ENCODE measurements around the gene UCN.

The UCN gene

DNA sequence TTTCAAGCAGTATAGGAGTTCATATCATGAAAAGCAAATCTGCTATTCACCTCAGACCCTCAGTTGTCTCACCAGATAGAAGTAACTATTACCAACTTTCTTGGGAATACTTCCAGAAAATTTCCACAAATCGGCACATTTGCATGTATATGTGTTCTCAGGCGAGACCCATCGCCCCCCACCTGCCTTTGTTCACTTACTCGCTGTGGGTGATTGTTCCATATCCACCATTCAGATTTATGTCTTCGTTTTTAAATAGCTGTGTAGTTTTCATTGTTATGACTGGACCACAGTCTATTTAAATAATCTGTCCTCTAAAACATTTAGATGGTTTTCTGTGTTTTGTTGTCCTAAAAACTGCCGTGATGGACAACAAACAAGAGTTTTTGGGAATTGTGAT, 22.8 kb downstream of the UCN start:
- DNase-seq (ENCODE audit: low read depth), result no peak
- no peak overlapping the region for H3K4me3 ChIP-seq (ENCODE audit: low read depth, low read length)
- TF ChIP-seq, protein P1, sequence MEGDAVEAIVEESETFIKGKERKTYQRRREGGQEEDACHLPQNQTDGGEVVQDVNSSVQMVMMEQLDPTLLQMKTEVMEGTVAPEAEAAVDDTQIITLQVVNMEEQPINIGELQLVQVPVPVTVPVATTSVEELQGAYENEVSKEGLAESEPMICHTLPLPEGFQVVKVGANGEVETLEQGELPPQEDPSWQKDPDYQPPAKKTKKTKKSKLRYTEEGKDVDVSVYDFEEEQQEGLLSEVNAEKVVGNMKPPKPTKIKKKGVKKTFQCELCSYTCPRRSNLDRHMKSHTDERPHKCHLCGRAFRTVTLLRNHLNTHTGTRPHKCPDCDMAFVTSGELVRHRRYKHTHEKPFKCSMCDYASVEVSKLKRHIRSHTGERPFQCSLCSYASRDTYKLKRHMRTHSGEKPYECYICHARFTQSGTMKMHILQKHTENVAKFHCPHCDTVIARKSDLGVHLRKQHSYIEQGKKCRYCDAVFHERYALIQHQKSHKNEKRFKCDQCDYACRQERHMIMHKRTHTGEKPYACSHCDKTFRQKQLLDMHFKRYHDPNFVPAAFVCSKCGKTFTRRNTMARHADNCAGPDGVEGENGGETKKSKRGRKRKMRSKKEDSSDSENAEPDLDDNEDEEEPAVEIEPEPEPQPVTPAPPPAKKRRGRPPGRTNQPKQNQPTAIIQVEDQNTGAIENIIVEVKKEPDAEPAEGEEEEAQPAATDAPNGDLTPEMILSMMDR (conservative IDR thresholded peaks at IDR 0.05; ENCODE audit: low read depth, low read length), result no peak

- no peak for DNase-seq (ENCODE audit: low read depth)
Observed at GRCh38 chr2:27284996-27285395, 23.2 kb downstream of the UCN start.

DNA sequence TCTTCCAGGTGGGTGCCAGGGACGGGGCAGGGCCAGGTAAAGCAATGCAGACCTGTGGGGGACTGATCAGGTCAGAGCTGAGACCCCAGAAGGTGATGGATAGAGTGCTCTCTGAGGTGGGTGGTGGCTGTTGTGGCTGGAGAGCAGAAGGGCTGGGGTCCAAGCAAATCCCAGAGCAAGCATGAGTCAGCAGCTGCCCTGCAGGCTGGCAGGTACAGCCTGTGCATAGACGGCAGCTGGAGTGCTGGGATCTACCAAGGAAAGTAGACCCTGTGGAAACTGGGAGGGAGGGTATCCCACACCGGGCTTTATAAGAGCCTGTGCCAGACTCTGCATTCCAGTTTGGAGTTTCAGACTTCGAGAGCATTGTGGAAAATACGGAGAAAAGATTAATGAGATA, 25.4 kb downstream of the UCN start:
- DNase-seq (ENCODE audit: low read depth), result no peak
- TF ChIP-seq, protein P1 (conservative IDR thresholded peaks at IDR 0.05; ENCODE audit: low read depth, low read length), result no peak
- H3K4me3 ChIP-seq (ENCODE audit: low read depth, low read length), result no peak overlapping the region

More at GRCh38 chr2:27284996-27285395, 23.2 kb downstream of the UCN start:
- TF ChIP-seq, protein P1 (conservative IDR thresholded peaks at IDR 0.05; ENCODE audit: low read depth, low read length), result no peak
- H3K4me3 ChIP-seq (ENCODE audit: low read depth, low read length), result no peak overlapping the region

DNA sequence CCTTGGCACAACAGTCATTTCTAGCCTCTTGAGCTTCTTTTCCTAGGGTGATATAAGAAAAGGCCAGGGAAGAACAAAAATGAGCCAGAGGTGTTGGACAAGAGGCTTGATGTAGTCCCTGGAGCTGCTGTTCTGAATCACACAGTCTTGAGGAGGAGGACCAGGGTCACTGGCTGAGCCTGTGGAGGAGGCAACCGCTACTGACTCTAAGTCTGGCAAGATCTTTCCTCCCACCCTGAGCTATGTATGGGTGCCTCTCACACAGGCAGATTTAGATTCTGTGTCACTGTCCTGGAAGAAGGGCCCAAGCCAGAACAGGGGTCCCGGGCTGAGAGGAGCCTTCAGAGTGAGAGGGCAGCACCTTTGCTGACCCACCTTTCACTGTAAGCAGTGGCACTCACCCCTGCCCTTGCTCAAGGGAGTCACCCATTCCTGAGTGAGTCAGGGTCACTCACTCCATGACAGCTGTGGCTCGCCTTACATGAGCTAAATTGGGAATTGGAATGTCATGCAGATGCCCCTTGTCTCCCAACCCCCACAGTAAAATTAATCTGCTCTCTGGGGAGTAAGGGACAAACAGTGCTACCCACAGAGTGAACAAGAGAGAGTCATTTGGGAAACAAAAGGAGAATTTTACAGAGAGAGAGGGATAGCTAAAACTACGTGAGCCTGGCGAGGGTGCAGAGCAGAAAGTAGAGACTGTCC, 26.2 kb downstream of the UCN start, which contains the start of gene TRIM54:
Gene TRIM54, plus strand, starts transcription at position 575 of the 705 bp plus-strand sequence. CDS start 303 bp downstream, outside the sequence.
- no peak for DNase-seq (ENCODE audit: low read depth)
- H3K4me3 ChIP-seq (ENCODE audit: low read depth, low read length), result no peak within 1 kb of the TSS
- TF ChIP-seq, protein P1 (conservative IDR thresholded peaks at IDR 0.05; ENCODE audit: low read depth, low read length), result no peak

- TF ChIP-seq, protein P1 (conservative IDR thresholded peaks at IDR 0.05; ENCODE audit: low read depth, low read length), result no peak
Observed at GRCh38 chr2:27281442-27281841, 26.8 kb downstream of the UCN start.

DNA sequence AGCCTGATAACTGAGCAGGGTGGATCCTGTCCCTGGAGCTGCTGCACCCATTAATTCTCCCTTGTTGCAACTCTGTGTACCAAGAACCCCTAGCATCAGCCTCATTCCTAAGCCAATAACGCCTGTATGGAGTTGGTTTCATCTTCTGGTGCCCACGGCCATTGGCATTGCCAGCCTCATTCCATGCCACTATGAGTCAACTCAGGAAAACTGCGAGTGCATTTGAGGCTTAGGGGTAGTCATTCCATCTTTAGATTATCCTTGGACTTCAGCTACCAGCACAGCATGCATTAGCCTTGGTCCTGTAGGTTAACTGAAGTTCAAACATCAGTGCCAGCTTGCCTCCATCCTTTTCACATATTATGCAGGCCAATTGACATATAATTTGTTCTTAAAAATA, 27.4 kb downstream of the UCN start:
- TF ChIP-seq, protein P1 (conservative IDR thresholded peaks at IDR 0.05; ENCODE audit: low read depth, low read length), result no peak
- DNase-seq (ENCODE audit: low read depth), result no peak
- H3K4me3 ChIP-seq (ENCODE audit: low read depth, low read length), result no peak overlapping the region

More at GRCh38 chr2:27281442-27281841, 26.8 kb downstream of the UCN start:
- no peak overlapping the region for H3K4me3 ChIP-seq (ENCODE audit: low read depth, low read length)
- DNase-seq (ENCODE audit: low read depth), result no peak

DNA sequence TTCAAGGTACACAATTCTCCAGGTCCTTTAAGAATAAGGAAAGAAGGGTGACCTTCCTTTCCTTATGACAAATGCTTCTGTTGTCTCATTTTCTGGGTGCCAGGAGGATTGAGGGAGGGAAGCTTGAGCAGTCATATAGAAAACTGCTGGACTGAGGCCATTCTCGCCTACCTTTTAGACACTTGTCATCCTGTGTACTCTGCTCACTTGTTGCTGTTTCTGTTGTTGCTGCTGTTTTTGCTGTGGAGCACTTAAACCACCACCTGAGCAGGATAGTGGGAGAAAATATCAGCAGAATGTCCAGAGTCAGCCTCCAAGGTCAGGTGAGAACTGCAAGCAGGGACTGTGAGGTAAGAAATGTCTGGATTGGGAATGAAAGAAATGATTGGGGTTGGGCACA, 30.2 kb downstream of the UCN start:
- TF ChIP-seq, protein P1 (conservative IDR thresholded peaks at IDR 0.05; ENCODE audit: low read depth, low read length), result no peak
- no peak for DNase-seq (ENCODE audit: low read depth)

More for the DNA sequence above, 30.2 kb downstream of the UCN start:
- H3K4me3 ChIP-seq (ENCODE audit: low read depth, low read length), result no peak overlapping the region
